ENCODE data around the gene KAZN.

DNA sequence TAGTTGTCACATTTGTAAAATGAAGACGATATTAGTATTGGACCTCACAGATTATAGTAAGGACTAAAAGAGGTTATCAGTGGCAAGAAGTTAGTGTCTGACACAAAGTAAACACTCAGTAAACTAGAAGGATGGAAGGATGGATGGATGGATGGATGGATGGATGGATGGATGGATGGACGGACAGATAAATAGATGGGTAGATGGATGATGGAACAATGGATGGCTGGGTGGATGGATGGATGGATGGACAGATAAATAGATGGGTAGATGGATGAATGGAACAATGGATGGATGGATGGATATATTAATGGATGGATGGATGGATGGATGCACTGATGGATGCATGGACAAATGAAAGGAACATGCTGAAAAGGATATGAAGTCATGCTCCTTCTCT lies 22.3 kb upstream of the KAZN start:
- TF ChIP-seq, protein P1, sequence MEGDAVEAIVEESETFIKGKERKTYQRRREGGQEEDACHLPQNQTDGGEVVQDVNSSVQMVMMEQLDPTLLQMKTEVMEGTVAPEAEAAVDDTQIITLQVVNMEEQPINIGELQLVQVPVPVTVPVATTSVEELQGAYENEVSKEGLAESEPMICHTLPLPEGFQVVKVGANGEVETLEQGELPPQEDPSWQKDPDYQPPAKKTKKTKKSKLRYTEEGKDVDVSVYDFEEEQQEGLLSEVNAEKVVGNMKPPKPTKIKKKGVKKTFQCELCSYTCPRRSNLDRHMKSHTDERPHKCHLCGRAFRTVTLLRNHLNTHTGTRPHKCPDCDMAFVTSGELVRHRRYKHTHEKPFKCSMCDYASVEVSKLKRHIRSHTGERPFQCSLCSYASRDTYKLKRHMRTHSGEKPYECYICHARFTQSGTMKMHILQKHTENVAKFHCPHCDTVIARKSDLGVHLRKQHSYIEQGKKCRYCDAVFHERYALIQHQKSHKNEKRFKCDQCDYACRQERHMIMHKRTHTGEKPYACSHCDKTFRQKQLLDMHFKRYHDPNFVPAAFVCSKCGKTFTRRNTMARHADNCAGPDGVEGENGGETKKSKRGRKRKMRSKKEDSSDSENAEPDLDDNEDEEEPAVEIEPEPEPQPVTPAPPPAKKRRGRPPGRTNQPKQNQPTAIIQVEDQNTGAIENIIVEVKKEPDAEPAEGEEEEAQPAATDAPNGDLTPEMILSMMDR (IDR thresholded peaks at IDR 0.05 in 8 of 11, conservative IDR thresholded peaks at IDR 0.05 in 3 of 11): no peak
- no peak for TF ChIP-seq POLR2AphosphoS5 (IDR thresholded peaks at IDR 0.05)
